ENCODE results near the gene CETN3.

CETN3 gene

DNA sequence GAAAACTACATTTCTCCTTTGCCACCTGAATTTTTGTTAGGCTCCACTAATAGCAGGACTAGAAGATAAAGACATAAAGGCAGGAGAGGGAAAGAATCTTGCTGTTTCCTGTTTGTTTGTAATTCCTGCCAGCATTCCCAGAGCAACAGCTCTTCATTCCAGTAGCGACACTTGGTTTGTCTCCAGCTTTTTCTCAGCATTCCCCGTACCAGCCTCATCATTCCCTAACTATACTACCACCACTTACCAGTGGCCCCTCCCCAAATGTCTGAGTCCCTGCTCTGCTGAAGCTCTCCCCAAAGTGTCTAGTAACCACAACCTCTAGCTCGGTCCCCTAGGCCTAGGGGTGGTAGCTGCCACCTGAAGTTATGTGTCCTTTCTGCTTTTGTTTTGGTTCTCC lies 18.6 kb downstream of the CETN3 start:
- Histone ChIP-seq H2AFZ (ENCODE audit: low read length) (no peak overlapping the region), H2BK12ac (ENCODE audit: low read length) (no peak overlapping the region), H2BK15ac (ENCODE audit: low read length) (no peak overlapping the region), H4K8ac (ENCODE audit: low read depth, low read length) (no peak overlapping the region), H2BK120ac (ENCODE audit: low read depth, low read length) (no peak overlapping the region), H3K14ac (ENCODE audit: low read length) (no peak overlapping the region), H3K4me3 (ENCODE audit: low read length in 2 of 2) (no peak overlapping the region), H3K23ac (ENCODE audit: low read depth, low read length, poor library complexity) (no peak overlapping the region), H3K27ac (replicated peaks; ENCODE audit: low read length) (no peak overlapping the region), H3K79me1 (ENCODE audit: low read depth, low read length) (no peaks in the 10 kb centered on the region), H2BK5ac (ENCODE audit: low read length) (no peak overlapping the region), H3K9ac (ENCODE audit: low read depth, low read length, poor library complexity) (no peak overlapping the region), H3K9me3 (replicated peaks in 1 of 2; ENCODE audit: control insufficient read depth in 2 of 2, insufficient read depth in 1 of 2, low read depth in 1 of 2, low read length in 2 of 2) (no peaks in the 10 kb centered on the region), H3K4me2 (ENCODE audit: insufficient read depth, low read length, poor library complexity, severe bottlenecking) (no peak overlapping the region), H3K4me1 (ENCODE audit: control insufficient read depth in 2 of 2, insufficient read depth in 1 of 2, low read depth in 1 of 2, low read length in 2 of 2) (no peaks in the 10 kb centered on the region), H3K4ac (ENCODE audit: low read length) (no peak overlapping the region), H3K27me3 (ENCODE audit: control insufficient read depth in 3 of 3, insufficient read depth in 3 of 3, low read depth in 1 of 3, low read length in 3 of 3) (no peaks in the 10 kb centered on the region), H3K36me3 (replicated peaks in 1 of 2; ENCODE audit: control insufficient read depth in 2 of 2, insufficient read depth in 2 of 2, low read length in 2 of 2) (peaks cover 0 to 23% of the 10 kb centered on the region in 2 donors), H3K18ac (ENCODE audit: low read length) (no peak overlapping the region), H2AK5ac (ENCODE audit: low read depth, low read length) (no peak overlapping the region), H4K91ac (ENCODE audit: low read depth, low read length, poor library complexity) (no peak overlapping the region)
- WGBS, 2 donors (ENCODE audit: extremely low coverage in 2 of 2, insufficient read length in 2 of 2, insufficient replicate concordance in 1 of 2) = no CpG with 5 or more reads among the region's 3 CpGs
- no peak for DNase-seq (ENCODE audit: low spot score)

DNA sequence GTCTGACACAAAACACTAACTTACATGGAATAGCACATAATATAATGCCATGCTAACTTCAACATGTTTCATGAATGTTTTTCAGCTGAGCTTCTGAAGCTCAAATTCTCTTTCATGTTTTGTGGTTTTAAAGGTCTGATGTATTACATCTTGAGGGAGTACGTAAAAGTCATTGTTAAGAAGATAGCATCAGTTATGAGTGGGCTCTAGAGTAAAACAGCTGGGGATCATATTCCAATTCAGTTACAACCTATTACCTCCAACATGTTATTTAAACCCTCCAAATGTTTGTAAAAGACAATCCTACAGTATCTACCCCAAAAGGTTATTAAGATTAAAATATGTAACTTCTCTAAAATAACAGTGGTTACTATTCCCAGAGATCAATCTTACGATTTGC lies 19.2 kb downstream of the CETN3 start:
- Histone ChIP-seq H3K4me2 (ENCODE audit: insufficient read depth, low read length, poor library complexity, severe bottlenecking) (no peak overlapping the region), H3K23ac (ENCODE audit: low read depth, low read length, poor library complexity) (no peak overlapping the region), H2BK120ac (ENCODE audit: low read depth, low read length) (no peak overlapping the region), H3K18ac (ENCODE audit: low read length) (no peak overlapping the region), H3K9me3 (replicated peaks in 1 of 2; ENCODE audit: control insufficient read depth in 2 of 2, insufficient read depth in 1 of 2, low read depth in 1 of 2, low read length in 2 of 2) (no peaks in the 10 kb centered on the region), H4K8ac (ENCODE audit: low read depth, low read length) (no peak overlapping the region), H3K4me1 (ENCODE audit: control insufficient read depth in 2 of 2, insufficient read depth in 1 of 2, low read depth in 1 of 2, low read length in 2 of 2) (no peaks in the 10 kb centered on the region), H3K4me3 (ENCODE audit: low read length in 2 of 2) (no peak overlapping the region), H2BK15ac (ENCODE audit: low read length) (no peak overlapping the region), H3K4ac (ENCODE audit: low read length) (no peak overlapping the region), H3K27ac (replicated peaks; ENCODE audit: low read length) (no peak overlapping the region), H2AFZ (ENCODE audit: low read length) (no peak overlapping the region), H3K14ac (ENCODE audit: low read length) (no peak overlapping the region), H4K91ac (ENCODE audit: low read depth, low read length, poor library complexity) (no peak overlapping the region), H3K36me3 (replicated peaks in 1 of 2; ENCODE audit: control insufficient read depth in 2 of 2, insufficient read depth in 2 of 2, low read length in 2 of 2) (peaks cover 0 to 20% of the 10 kb centered on the region in 2 donors), H3K9ac (ENCODE audit: low read depth, low read length, poor library complexity) (no peak overlapping the region), H2AK5ac (ENCODE audit: low read depth, low read length) (no peak overlapping the region), H2BK5ac (ENCODE audit: low read length) (no peak overlapping the region), H3K79me1 (ENCODE audit: low read depth, low read length) (no peaks in the 10 kb centered on the region), H2BK12ac (ENCODE audit: low read length) (no peak overlapping the region), H3K27me3 (ENCODE audit: control insufficient read depth in 3 of 3, insufficient read depth in 3 of 3, low read depth in 1 of 3, low read length in 3 of 3) (no peaks in the 10 kb centered on the region)
- no CpG with 5 or more reads among the region's 2 CpGs for WGBS, 2 donors (ENCODE audit: extremely low coverage in 2 of 2, insufficient read length in 2 of 2, insufficient replicate concordance in 1 of 2)
- DNase-seq (ENCODE audit: low spot score) = no peak

DNA sequence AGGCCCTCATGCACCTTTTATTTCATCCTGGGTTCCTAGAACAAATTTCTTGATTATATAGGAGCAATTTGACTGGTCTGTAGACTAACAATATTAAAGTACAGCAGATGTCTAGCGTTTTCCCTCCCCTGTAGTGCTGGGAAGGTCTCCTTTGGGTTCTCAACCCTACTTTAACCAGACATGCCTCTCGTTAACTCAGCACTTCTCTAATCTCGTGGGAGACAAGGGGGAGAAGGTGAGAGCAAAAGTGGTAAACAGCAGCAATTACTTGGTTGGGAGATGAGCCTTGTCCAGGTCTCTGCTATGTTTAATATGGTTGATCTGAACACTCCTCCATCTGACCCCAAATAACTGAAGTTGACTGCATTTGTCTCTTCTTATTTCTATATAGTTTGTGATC lies 22.0 kb downstream of the CETN3 start:
- H3K9me3 ChIP-seq (replicated peaks in 1 of 2; ENCODE audit: control insufficient read depth in 2 of 2, insufficient read depth in 1 of 2, low read depth in 1 of 2, low read length in 2 of 2) = no peaks in the 10 kb centered on the region
- H2BK120ac ChIP-seq (ENCODE audit: low read depth, low read length) = no peak overlapping the region
- H4K91ac ChIP-seq (ENCODE audit: low read depth, low read length, poor library complexity) = no peak overlapping the region
- H2AK5ac ChIP-seq (ENCODE audit: low read depth, low read length) = no peak overlapping the region
- no peak overlapping the region for H3K27ac ChIP-seq (replicated peaks; ENCODE audit: low read length)
- H3K14ac ChIP-seq (ENCODE audit: low read length) = no peak overlapping the region
- no peak overlapping the region for H3K9ac ChIP-seq (ENCODE audit: low read depth, low read length, poor library complexity)
- H3K4me2 ChIP-seq (ENCODE audit: insufficient read depth, low read length, poor library complexity, severe bottlenecking) = no peak overlapping the region
- H2BK12ac ChIP-seq (ENCODE audit: low read length) = no peak overlapping the region
- H3K18ac ChIP-seq (ENCODE audit: low read length) = no peak overlapping the region
- no peak overlapping the region for H2BK15ac ChIP-seq (ENCODE audit: low read length)
- H3K23ac ChIP-seq (ENCODE audit: low read depth, low read length, poor library complexity) = no peak overlapping the region
- DNase-seq (ENCODE audit: low spot score) = no peak
- no peaks in the 10 kb centered on the region for H3K4me1 ChIP-seq (ENCODE audit: control insufficient read depth in 2 of 2, insufficient read depth in 1 of 2, low read depth in 1 of 2, low read length in 2 of 2)
- H4K8ac ChIP-seq (ENCODE audit: low read depth, low read length) = no peak overlapping the region
- no peaks in the 10 kb centered on the region for H3K27me3 ChIP-seq (ENCODE audit: control insufficient read depth in 3 of 3, insufficient read depth in 3 of 3, low read depth in 1 of 3, low read length in 3 of 3)
- H2BK5ac ChIP-seq (ENCODE audit: low read length) = no peak overlapping the region
- no peak overlapping the region for H3K4me3 ChIP-seq (ENCODE audit: low read length in 2 of 2)
- no peak overlapping the region for H2AFZ ChIP-seq (ENCODE audit: low read length)
- no peak overlapping the region for H3K4ac ChIP-seq (ENCODE audit: low read length)
- no CpG with 5 or more reads among the region's 3 CpGs for WGBS, 2 donors (ENCODE audit: extremely low coverage in 2 of 2, insufficient read length in 2 of 2, insufficient replicate concordance in 1 of 2)
- H3K36me3 ChIP-seq (replicated peaks in 1 of 2; ENCODE audit: control insufficient read depth in 2 of 2, insufficient read depth in 2 of 2, low read length in 2 of 2) = no peaks in the 10 kb centered on the region
- H3K79me1 ChIP-seq (ENCODE audit: low read depth, low read length) = no peaks in the 10 kb centered on the region

DNA sequence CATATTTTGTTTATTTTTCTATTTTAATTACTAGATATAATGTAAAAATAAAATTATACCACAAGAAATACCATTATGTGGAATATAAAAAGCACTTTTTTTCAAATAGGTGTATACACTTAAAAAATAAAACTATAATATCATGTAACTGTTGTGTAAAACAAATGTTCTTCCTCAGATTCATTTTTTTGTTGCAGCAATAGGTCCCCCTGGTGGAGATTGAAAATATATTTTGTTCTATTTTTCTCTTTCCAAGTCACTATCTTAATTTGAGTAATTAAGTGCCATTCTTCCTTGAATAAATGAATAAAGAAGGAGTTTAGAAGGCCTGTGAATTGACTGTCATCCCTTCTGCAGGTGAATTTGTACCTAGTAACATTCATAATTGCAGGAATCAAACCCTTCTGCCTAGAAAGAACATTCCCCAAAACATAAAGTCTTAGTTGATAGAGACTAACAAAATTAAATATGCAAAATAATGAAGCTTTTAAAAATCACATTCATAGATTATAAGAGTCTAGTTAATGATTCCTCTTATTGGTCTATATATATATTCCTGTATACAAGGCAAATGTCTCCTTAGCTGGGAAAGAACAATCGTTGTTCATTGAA lies 23.4 kb downstream of the CETN3 start:
- no peak overlapping the region for H3K27ac ChIP-seq (replicated peaks; ENCODE audit: low read length)
- no peak for DNase-seq (ENCODE audit: low spot score)

More for the DNA sequence above, 23.4 kb downstream of the CETN3 start:
- H4K91ac ChIP-seq (ENCODE audit: low read depth, low read length, poor library complexity) = no peak overlapping the region
- WGBS, 2 donors (ENCODE audit: extremely low coverage in 2 of 2, insufficient read length in 2 of 2, insufficient replicate concordance in 1 of 2) = no CpG with 5 or more reads among the region's 1 CpG
- no peaks in the 10 kb centered on the region for H3K27me3 ChIP-seq (ENCODE audit: control insufficient read depth in 3 of 3, insufficient read depth in 3 of 3, low read depth in 1 of 3, low read length in 3 of 3)
- no peak overlapping the region for H2AK5ac ChIP-seq (ENCODE audit: low read depth, low read length)
- no peak overlapping the region for H3K14ac ChIP-seq (ENCODE audit: low read length)
- no peak overlapping the region for H3K4me2 ChIP-seq (ENCODE audit: insufficient read depth, low read length, poor library complexity, severe bottlenecking)
- H2AFZ ChIP-seq (ENCODE audit: low read length) = no peak overlapping the region
- H2BK120ac ChIP-seq (ENCODE audit: low read depth, low read length) = no peak overlapping the region
- H3K23ac ChIP-seq (ENCODE audit: low read depth, low read length, poor library complexity) = no peak overlapping the region
- no peak overlapping the region for H2BK5ac ChIP-seq (ENCODE audit: low read length)
- H3K36me3 ChIP-seq (replicated peaks in 1 of 2; ENCODE audit: control insufficient read depth in 2 of 2, insufficient read depth in 2 of 2, low read length in 2 of 2) = no peaks in the 10 kb centered on the region
- H2BK12ac ChIP-seq (ENCODE audit: low read length) = no peak overlapping the region
- H3K9ac ChIP-seq (ENCODE audit: low read depth, low read length, poor library complexity) = no peak overlapping the region
- no peak overlapping the region for H3K4ac ChIP-seq (ENCODE audit: low read length)
- no peak overlapping the region for H2BK15ac ChIP-seq (ENCODE audit: low read length)
- H3K4me1 ChIP-seq (ENCODE audit: control insufficient read depth in 2 of 2, insufficient read depth in 1 of 2, low read depth in 1 of 2, low read length in 2 of 2) = no peaks in the 10 kb centered on the region
- H4K8ac ChIP-seq (ENCODE audit: low read depth, low read length) = no peak overlapping the region
- H3K79me1 ChIP-seq (ENCODE audit: low read depth, low read length) = no peaks in the 10 kb centered on the region
- no peak overlapping the region for H3K18ac ChIP-seq (ENCODE audit: low read length)
- no peaks in the 10 kb centered on the region for H3K9me3 ChIP-seq (replicated peaks in 1 of 2; ENCODE audit: control insufficient read depth in 2 of 2, insufficient read depth in 1 of 2, low read depth in 1 of 2, low read length in 2 of 2)
- no peak overlapping the region for H3K4me3 ChIP-seq (ENCODE audit: low read length in 2 of 2)

Data from neuronal stem cell (in vitro differentiated cells).